Stimulated activated CD8-positive, alpha-beta memory T cell treated with anti-CD3 and anti-CD28 coated beads, Interleukin-15, amount 100 ng/mL, for 4 hours (primary cell): ENCODE data around the gene PIPOX.
"Not testable (repeated sequence)": the region's sequence is repeated elsewhere in the genome, so short reads cannot be mapped to it uniquely, and the experiment has no call there.

Source experiments
- DNase-seq, 2 donors: peaks; one replicate each; pipeline ENCODE4 v3.0.0-alpha.2; 2020; ENCODE audit warnings: low read depth in 2 of 2

The PIPOX gene

GRCh38 chr17:29076087-29076486 is 33.1 kb downstream of the PIPOX start:
- no peak for DNase-seq

GRCh38 chr17:29076722-29077121 is 33.8 kb downstream of the PIPOX start:
- DNase-seq = no peak

- no peak for DNase-seq
Observed at GRCh38 chr17:29077320-29077719, 34.4 kb downstream of the PIPOX start.

GRCh38 chr17:29078183-29079045 is 35.5 kb downstream of the PIPOX start:
- DNase-seq = no peak

- no peak for DNase-seq
Observed at GRCh38 chr17:29079433-29079832, 36.5 kb downstream of the PIPOX start.

- DNase-seq = no peak
Observed at GRCh38 chr17:29079887-29080286, 36.9 kb downstream of the PIPOX start.

GRCh38 chr17:29080323-29080722 is 37.4 kb downstream of the PIPOX start:
- no peak for DNase-seq

- DNase-seq = no peak
Observed at GRCh38 chr17:29080965-29081364, 38.0 kb downstream of the PIPOX start.

GRCh38 chr17:29084541-29085146 is 41.7 kb downstream of the PIPOX start:
- no peak for DNase-seq

GRCh38 chr17:29085223-29085622 is 42.3 kb downstream of the PIPOX start:
- no peak for DNase-seq

- no peak for DNase-seq
Observed at GRCh38 chr17:29086628-29087332, 43.8 kb downstream of the PIPOX start.

GRCh38 chr17:29088782-29089181 is 45.8 kb downstream of the PIPOX start:
- DNase-seq = not testable (repeated sequence)

GRCh38 chr17:29089601-29090044 is 46.7 kb downstream of the PIPOX start:
- no peak for DNase-seq

GRCh38 chr17:29090108-29090507 is 47.2 kb downstream of the PIPOX start:
- DNase-seq = no peak

GRCh38 chr17:29090750-29091605 is 48.0 kb downstream of the PIPOX start:
- no peak for DNase-seq

- no peak for DNase-seq
Observed at GRCh38 chr17:29091606-29092289, 48.8 kb downstream of the PIPOX start.

- no peak for DNase-seq
Observed at GRCh38 chr17:29093090-29093871, 50.3 kb downstream of the PIPOX start.

GRCh38 chr17:29094101-29094708 is 51.3 kb downstream of the PIPOX start:
- DNase-seq = no peak

- DNase-seq = no peak
Observed at GRCh38 chr17:29095439-29095838, 52.5 kb downstream of the PIPOX start.

GRCh38 chr17:29096094-29096493 is 53.2 kb downstream of the PIPOX start:
- DNase-seq = no peak
